Esophagus squamous epithelium (tissue), 4 donors: ENCODE measurements around the gene ITFG2.

Experiments used
- POLR2A ChIP-seq, 4 donors: fragments of 450-650 bp; IDR thresholded peaks; one replicate each; pipeline ENCODE4 v1.6.1; 2017; ENCODE audit warnings: antibody characterized with exemption in 4 of 4, mild to moderate bottlenecking in 4 of 4, moderate library complexity in 3 of 4
- TF ChIP-seq, protein P1 (sequence below), 6 experiments: fragments of 450-650 bp in 4 of 6; fragments of 200-600 bp in 2 of 6; sonication (generic) in 2 of 6; IDR thresholded peaks; one replicate each; pipeline ENCODE4 v1.5.1; 2016 to 2019; ENCODE audit warnings: antibody characterized with exemption in 6 of 6, mild to moderate bottlenecking in 4 of 6, moderate library complexity in 4 of 6

DNA sequence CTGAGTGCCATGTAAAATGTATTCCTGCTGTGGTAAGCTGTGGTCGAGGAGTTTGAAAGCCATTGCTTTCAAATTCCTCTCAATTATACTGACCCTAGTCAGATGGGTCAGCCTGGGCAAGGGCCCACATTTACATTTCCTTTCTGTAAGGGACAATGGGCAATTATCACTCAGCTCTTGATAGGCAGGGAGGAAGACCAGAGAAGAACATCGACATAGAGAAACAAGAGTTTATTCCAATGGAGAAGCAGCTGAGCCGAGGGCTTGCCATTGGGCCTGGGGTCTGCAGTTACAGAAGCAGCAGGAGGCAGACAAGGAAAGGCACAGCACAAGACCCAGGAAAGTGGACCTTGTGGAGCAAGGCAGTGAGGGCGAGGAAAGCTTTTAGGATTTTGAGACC lies 12.7 kb downstream of the ITFG2 start:
- TF ChIP-seq POLR2A (IDR thresholded peaks at IDR 0.05), result no peak
- TF ChIP-seq, protein P1, sequence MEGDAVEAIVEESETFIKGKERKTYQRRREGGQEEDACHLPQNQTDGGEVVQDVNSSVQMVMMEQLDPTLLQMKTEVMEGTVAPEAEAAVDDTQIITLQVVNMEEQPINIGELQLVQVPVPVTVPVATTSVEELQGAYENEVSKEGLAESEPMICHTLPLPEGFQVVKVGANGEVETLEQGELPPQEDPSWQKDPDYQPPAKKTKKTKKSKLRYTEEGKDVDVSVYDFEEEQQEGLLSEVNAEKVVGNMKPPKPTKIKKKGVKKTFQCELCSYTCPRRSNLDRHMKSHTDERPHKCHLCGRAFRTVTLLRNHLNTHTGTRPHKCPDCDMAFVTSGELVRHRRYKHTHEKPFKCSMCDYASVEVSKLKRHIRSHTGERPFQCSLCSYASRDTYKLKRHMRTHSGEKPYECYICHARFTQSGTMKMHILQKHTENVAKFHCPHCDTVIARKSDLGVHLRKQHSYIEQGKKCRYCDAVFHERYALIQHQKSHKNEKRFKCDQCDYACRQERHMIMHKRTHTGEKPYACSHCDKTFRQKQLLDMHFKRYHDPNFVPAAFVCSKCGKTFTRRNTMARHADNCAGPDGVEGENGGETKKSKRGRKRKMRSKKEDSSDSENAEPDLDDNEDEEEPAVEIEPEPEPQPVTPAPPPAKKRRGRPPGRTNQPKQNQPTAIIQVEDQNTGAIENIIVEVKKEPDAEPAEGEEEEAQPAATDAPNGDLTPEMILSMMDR (IDR thresholded peaks at IDR 0.05), result no peak
